HEK293 (cell line): ENCODE data around the gene DCC.

Experiments
- CTCF ChIA-PET: fragments of 350-600 bp; formaldehyde crosslinking; extraction: SDS; loops from one replicate; lab custom pipeline; 2021; ENCODE audit warnings: antibody characterized with exemption; lab: Yijun Ruan, JAX
- POLR2A ChIA-PET: fragments of 300-600 bp; formaldehyde crosslinking; extraction: SDS; loops from one replicate; lab custom pipeline; 2020; ENCODE audit warnings: antibody characterized with exemption, inconsistent platforms; lab: Yijun Ruan, JAX
- H3K27ac ChIP-seq: fragments of 200-500 bp; sonication (Bioruptor generic); 2 replicates; pipeline ENCODE4 v1.5.1; 2014; ENCODE audit warnings: low read depth, low read length, control low read depth, inconsistent platforms; ENCODE audit errors: extremely low read depth
- H3K36me3 ChIP-seq, 2 experiments: fragments of 200-500 bp in 1 of 2; sonication (Bioruptor generic) in 1 of 2; 1 replicate in 1 of 2; 2 replicates in 1 of 2; pipeline ENCODE4 v1.5.1; 2014 to 2017; ENCODE audit warnings: inconsistent platforms in 2 of 2, low read length in 2 of 2; ENCODE audit not compliant: control insufficient read depth in 2 of 2, insufficient read depth in 1 of 2
- H3K4me1 ChIP-seq: fragments of 200-500 bp; sonication (Bioruptor generic); 2 replicates; pipeline ENCODE4 v1.5.1; 2014; ENCODE audit warnings: mild to moderate bottlenecking, low read length, inconsistent platforms; ENCODE audit not compliant: control insufficient read depth, insufficient read depth
- H3K4me3 ChIP-seq: 2 replicates; pipeline ENCODE4 v1.5.1; 2011; ENCODE audit warnings: low read depth, mild to moderate bottlenecking, control low read depth, low read length, moderate library complexity
- H3K9me3 ChIP-seq: fragments of 200-500 bp; sonication (Bioruptor generic); 2 replicates; pipeline ENCODE4 v1.5.1; 2014; ENCODE audit warnings: low read depth, low read length, inconsistent platforms; ENCODE audit not compliant: control insufficient read depth, insufficient read depth
- TCF7L2 ChIP-seq: IDR thresholded peaks from 2 replicates; pipeline ENCODE4 v1.6.1; 2011; ENCODE audit warnings: low read depth, mild to moderate bottlenecking, inconsistent platforms, low read length, moderate library complexity, borderline replicate concordance
- ZFP41 ChIP-seq: fragments of 450-650 bp; formaldehyde crosslinking; IDR thresholded peaks from 2 replicates; pipeline ENCODE4 v1.5.1; 2016; ENCODE audit warnings: missing biosample characterization, missing genetic modification characterization, borderline replicate concordance
- ZFP69B ChIP-seq: fragments of 450-650 bp; formaldehyde crosslinking; IDR thresholded peaks from 2 replicates; pipeline ENCODE4 v1.5.1; 2016; ENCODE audit warnings: missing biosample characterization, missing genetic modification characterization
- ZNF174 ChIP-seq: fragments of 450-650 bp; formaldehyde crosslinking; IDR thresholded peaks from 2 replicates; pipeline ENCODE4 v1.5.0; 2017; ENCODE audit warnings: missing biosample characterization, mild to moderate bottlenecking, missing genetic modification characterization
- ZNF184 ChIP-seq: fragments of 450-650 bp; IDR thresholded peaks from 2 replicates; pipeline ENCODE4 v1.5.1; 2018; ENCODE audit warnings: missing biosample characterization, mild to moderate bottlenecking, missing genetic modification characterization
- ZNF214 ChIP-seq: fragments of 450-650 bp; formaldehyde crosslinking; IDR thresholded peaks from 2 replicates; pipeline ENCODE4 v1.5.1; 2017; ENCODE audit warnings: missing biosample characterization, mild to moderate bottlenecking, missing genetic modification characterization, borderline replicate concordance
- ZNF266 ChIP-seq: fragments of 450-650 bp; formaldehyde crosslinking; IDR thresholded peaks from 2 replicates; pipeline ENCODE4 v1.5.1; 2016; ENCODE audit warnings: missing biosample characterization, missing genetic modification characterization, low read depth
- ZNF350 ChIP-seq: fragments of 450-650 bp; formaldehyde crosslinking; IDR thresholded peaks from 2 replicates; pipeline ENCODE4 v1.5.0; 2017; ENCODE audit warnings: missing biosample characterization, mild to moderate bottlenecking, missing genetic modification characterization
- ZNF473 ChIP-seq: fragments of 450-650 bp; formaldehyde crosslinking; IDR thresholded peaks from 2 replicates; pipeline ENCODE4 v1.5.1; 2017; ENCODE audit warnings: missing biosample characterization, missing genetic modification characterization
- ZNF544 ChIP-seq: fragments of 450-650 bp; formaldehyde crosslinking; IDR thresholded peaks from 2 replicates; pipeline ENCODE4 v1.5.0; 2017; ENCODE audit warnings: missing biosample characterization, missing genetic modification characterization
- ZNF585B ChIP-seq: fragments of 450-650 bp; formaldehyde crosslinking; IDR thresholded peaks from 2 replicates; pipeline ENCODE4 v1.5.1; 2016; ENCODE audit warnings: missing biosample characterization, missing genetic modification characterization
- ZNF670 ChIP-seq: fragments of 450-650 bp; formaldehyde crosslinking; IDR thresholded peaks from 2 replicates; pipeline ENCODE4 v1.5.1; 2016; ENCODE audit warnings: missing biosample characterization, missing genetic modification characterization, low read depth
- TF ChIP-seq, protein P1 (sequence below): fragments of 450-650 bp; formaldehyde crosslinking; IDR thresholded peaks from 2 replicates; pipeline ENCODE4 v1.5.1; 2016; ENCODE audit warnings: missing biosample characterization, missing genetic modification characterization
- TF ChIP-seq, protein P2 (sequence below): fragments of 450-650 bp; formaldehyde crosslinking; IDR thresholded peaks from 2 replicates; pipeline ENCODE4 v1.5.1; 2016; ENCODE audit warnings: missing biosample characterization, missing genetic modification characterization
- TF ChIP-seq, protein P3 (sequence below): fragments of 450-650 bp; formaldehyde crosslinking; IDR thresholded peaks from 2 replicates; pipeline ENCODE4 v1.5.1; 2017; ENCODE audit warnings: missing biosample characterization, missing genetic modification characterization
- TF ChIP-seq, protein P4 (sequence below): fragments of 450-650 bp; formaldehyde crosslinking; IDR thresholded peaks from 2 replicates; pipeline ENCODE4 v1.5.1; 2016; ENCODE audit warnings: missing biosample characterization, missing genetic modification characterization
- TF ChIP-seq, protein P5 (sequence below): fragments of 450-650 bp; formaldehyde crosslinking; IDR thresholded peaks from 2 replicates; pipeline ENCODE4; 2016; ENCODE audit warnings: missing biosample characterization, missing genetic modification characterization
- TF ChIP-seq, protein P6 (sequence below): fragments of 450-650 bp; formaldehyde crosslinking; IDR thresholded peaks from 2 replicates; pipeline ENCODE4 v1.5.0; 2017; ENCODE audit warnings: missing biosample characterization, missing genetic modification characterization, borderline replicate concordance
- TF ChIP-seq, protein P7 (sequence below): fragments of 450-650 bp; formaldehyde crosslinking; conservative IDR thresholded peaks from 2 replicates; pipeline ENCODE4 v1.5.1; 2016; ENCODE audit warnings: low read depth, missing biosample characterization, missing genetic modification characterization

Gene DCC

DNA sequence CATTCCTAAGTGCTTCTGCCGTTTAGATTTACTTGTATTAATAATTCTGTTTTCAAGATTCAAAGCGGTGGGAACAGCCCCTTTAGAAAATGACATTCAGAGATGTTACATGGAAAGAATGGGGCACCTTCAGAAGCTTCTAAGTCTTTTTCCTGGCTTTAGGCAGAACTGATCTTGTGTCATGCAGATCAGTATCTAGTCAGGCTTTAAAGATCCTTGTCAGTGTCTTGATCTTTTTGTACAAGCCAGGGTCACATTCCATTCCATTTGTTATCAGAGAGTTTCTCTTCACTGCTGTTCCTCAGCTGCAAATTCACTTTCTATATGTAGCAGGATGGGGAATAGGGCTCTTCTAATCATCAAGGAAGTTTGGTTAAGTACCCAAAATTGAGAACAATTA is 275.3 kb downstream of the DCC start:
- POLR2A ChIA-PET = no interaction called here
- H3K4me3 ChIP-seq = no peak overlapping the region
- TF ChIP-seq, protein P1, sequence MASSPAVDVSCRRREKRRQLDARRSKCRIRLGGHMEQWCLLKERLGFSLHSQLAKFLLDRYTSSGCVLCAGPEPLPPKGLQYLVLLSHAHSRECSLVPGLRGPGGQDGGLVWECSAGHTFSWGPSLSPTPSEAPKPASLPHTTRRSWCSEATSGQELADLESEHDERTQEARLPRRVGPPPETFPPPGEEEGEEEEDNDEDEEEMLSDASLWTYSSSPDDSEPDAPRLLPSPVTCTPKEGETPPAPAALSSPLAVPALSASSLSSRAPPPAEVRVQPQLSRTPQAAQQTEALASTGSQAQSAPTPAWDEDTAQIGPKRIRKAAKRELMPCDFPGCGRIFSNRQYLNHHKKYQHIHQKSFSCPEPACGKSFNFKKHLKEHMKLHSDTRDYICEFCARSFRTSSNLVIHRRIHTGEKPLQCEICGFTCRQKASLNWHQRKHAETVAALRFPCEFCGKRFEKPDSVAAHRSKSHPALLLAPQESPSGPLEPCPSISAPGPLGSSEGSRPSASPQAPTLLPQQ (tag by site-specific recombination) = no peak
- TF ChIP-seq, protein P2, sequence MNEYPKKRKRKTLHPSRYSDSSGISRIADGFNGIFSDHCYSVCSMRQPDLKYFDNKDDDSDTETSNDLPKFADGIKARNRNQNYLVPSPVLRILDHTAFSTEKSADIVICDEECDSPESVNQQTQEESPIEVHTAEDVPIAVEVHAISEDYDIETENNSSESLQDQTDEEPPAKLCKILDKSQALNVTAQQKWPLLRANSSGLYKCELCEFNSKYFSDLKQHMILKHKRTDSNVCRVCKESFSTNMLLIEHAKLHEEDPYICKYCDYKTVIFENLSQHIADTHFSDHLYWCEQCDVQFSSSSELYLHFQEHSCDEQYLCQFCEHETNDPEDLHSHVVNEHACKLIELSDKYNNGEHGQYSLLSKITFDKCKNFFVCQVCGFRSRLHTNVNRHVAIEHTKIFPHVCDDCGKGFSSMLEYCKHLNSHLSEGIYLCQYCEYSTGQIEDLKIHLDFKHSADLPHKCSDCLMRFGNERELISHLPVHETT (tag by site-specific recombination) = no peak
- TF ChIP-seq, protein P3, sequence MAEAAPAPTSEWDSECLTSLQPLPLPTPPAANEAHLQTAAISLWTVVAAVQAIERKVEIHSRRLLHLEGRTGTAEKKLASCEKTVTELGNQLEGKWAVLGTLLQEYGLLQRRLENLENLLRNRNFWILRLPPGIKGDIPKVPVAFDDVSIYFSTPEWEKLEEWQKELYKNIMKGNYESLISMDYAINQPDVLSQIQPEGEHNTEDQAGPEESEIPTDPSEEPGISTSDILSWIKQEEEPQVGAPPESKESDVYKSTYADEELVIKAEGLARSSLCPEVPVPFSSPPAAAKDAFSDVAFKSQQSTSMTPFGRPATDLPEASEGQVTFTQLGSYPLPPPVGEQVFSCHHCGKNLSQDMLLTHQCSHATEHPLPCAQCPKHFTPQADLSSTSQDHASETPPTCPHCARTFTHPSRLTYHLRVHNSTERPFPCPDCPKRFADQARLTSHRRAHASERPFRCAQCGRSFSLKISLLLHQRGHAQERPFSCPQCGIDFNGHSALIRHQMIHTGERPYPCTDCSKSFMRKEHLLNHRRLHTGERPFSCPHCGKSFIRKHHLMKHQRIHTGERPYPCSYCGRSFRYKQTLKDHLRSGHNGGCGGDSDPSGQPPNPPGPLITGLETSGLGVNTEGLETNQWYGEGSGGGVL = no peak
- TF ChIP-seq, protein P4, sequence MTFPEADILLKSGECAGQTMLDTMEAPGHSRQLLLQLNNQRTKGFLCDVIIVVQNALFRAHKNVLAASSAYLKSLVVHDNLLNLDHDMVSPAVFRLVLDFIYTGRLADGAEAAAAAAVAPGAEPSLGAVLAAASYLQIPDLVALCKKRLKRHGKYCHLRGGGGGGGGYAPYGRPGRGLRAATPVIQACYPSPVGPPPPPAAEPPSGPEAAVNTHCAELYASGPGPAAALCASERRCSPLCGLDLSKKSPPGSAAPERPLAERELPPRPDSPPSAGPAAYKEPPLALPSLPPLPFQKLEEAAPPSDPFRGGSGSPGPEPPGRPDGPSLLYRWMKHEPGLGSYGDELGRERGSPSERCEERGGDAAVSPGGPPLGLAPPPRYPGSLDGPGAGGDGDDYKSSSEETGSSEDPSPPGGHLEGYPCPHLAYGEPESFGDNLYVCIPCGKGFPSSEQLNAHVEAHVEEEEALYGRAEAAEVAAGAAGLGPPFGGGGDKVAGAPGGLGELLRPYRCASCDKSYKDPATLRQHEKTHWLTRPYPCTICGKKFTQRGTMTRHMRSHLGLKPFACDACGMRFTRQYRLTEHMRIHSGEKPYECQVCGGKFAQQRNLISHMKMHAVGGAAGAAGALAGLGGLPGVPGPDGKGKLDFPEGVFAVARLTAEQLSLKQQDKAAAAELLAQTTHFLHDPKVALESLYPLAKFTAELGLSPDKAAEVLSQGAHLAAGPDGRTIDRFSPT (tag by site-specific recombination) = no peak
- TF ChIP-seq, protein P5, sequence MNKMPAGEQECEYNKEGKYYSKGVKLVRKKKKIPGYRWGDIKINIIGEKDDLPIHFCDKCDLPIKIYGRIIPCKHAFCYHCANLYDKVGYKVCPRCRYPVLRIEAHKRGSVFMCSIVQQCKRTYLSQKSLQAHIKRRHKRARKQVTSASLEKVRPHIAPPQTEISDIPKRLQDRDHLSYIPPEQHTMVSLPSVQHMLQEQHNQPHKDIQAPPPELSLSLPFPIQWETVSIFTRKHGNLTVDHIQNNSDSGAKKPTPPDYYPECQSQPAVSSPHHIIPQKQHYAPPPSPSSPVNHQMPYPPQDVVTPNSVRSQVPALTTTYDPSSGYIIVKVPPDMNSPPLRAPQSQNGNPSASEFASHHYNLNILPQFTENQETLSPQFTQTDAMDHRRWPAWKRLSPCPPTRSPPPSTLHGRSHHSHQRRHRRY (tag by site-specific recombination) = no peak
- TF ChIP-seq ZNF670 = no peak
- CTCF ChIA-PET = no interaction called here
- H3K4me1 ChIP-seq = no peaks in the 10 kb centered on the region
- no peaks in the 10 kb centered on the region for H3K36me3 ChIP-seq
- no peaks in the 10 kb centered on the region for H3K9me3 ChIP-seq
- H3K27ac ChIP-seq = no peak overlapping the region

DNA sequence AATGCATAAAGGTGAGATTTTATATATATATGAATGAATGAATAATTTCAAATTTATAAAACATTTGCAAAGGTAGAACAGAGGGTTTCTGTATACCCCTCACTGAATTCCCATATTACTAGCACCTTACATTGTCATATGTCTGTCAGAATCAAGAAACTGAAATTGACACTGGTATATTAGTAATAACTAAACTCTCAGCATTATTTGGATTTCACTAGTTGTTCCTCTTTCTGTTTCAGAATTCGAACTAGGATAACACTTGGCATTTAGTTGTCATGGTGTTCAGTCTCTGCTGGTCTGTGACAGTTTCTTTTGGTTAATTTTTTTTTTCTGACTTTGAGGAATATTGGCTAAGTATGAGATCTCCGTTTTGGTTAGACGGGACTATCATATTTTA is 275.9 kb downstream of the DCC start:
- Histone ChIP-seq H3K27ac (no peak overlapping the region), H3K4me1 (no peaks in the 10 kb centered on the region), H3K4me3 (no peak overlapping the region), H3K9me3 (no peaks in the 10 kb centered on the region), H3K36me3 (no peaks in the 10 kb centered on the region)
- ChIA-PET CTCF (no interaction called here), POLR2A (no interaction called here)
- no peak for TF ChIP-seq ZFP41
- no peak for TF ChIP-seq ZNF266 (tag by site-specific recombination)
- TF ChIP-seq ZNF174 (tag by site-specific recombination) = no peak
- TF ChIP-seq, protein P6, sequence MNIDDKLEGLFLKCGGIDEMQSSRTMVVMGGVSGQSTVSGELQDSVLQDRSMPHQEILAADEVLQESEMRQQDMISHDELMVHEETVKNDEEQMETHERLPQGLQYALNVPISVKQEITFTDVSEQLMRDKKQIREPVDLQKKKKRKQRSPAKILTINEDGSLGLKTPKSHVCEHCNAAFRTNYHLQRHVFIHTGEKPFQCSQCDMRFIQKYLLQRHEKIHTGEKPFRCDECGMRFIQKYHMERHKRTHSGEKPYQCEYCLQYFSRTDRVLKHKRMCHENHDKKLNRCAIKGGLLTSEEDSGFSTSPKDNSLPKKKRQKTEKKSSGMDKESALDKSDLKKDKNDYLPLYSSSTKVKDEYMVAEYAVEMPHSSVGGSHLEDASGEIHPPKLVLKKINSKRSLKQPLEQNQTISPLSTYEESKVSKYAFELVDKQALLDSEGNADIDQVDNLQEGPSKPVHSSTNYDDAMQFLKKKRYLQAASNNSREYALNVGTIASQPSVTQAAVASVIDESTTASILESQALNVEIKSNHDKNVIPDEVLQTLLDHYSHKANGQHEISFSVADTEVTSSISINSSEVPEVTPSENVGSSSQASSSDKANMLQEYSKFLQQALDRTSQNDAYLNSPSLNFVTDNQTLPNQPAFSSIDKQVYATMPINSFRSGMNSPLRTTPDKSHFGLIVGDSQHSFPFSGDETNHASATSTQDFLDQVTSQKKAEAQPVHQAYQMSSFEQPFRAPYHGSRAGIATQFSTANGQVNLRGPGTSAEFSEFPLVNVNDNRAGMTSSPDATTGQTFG (tag by site-specific recombination) = no peak
- TF ChIP-seq, protein P7, sequence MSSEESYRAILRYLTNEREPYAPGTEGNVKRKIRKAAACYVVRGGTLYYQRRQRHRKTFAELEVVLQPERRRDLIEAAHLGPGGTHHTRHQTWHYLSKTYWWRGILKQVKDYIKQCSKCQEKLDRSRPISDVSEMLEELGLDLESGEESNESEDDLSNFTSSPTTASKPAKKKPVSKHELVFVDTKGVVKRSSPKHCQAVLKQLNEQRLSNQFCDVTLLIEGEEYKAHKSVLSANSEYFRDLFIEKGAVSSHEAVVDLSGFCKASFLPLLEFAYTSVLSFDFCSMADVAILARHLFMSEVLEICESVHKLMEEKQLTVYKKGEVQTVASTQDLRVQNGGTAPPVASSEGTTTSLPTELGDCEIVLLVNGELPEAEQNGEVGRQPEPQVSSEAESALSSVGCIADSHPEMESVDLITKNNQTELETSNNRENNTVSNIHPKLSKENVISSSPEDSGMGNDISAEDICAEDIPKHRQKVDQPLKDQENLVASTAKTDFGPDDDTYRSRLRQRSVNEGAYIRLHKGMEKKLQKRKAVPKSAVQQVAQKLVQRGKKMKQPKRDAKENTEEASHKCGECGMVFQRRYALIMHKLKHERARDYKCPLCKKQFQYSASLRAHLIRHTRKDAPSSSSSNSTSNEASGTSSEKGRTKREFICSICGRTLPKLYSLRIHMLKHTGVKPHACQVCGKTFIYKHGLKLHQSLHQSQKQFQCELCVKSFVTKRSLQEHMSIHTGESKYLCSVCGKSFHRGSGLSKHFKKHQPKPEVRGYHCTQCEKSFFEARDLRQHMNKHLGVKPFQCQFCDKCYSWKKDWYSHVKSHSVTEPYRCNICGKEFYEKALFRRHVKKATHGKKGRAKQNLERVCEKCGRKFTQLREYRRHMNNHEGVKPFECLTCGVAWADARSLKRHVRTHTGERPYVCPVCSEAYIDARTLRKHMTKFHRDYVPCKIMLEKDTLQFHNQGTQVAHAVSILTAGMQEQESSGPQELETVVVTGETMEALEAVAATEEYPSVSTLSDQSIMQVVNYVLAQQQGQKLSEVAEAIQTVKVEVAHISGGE = no peak
- no peak for TF ChIP-seq ZNF184 (tag by site-specific recombination)
- no peak for TF ChIP-seq ZNF544 (tag by site-specific recombination)
- no peak for TF ChIP-seq ZNF214 (tag by site-specific recombination)
- TF ChIP-seq ZFP69B (tag by site-specific recombination) = no peak
- no peak for TF ChIP-seq ZNF350
- TF ChIP-seq ZNF473 (tag by site-specific recombination) = no peak
- TF ChIP-seq ZNF585B (tag by site-specific recombination) = no peak
- TF ChIP-seq, protein P1 (tag by site-specific recombination) = no peak
- TF ChIP-seq TCF7L2 = no peak
